Measurements from ENCODE around the gene AASDH.

DNA sequence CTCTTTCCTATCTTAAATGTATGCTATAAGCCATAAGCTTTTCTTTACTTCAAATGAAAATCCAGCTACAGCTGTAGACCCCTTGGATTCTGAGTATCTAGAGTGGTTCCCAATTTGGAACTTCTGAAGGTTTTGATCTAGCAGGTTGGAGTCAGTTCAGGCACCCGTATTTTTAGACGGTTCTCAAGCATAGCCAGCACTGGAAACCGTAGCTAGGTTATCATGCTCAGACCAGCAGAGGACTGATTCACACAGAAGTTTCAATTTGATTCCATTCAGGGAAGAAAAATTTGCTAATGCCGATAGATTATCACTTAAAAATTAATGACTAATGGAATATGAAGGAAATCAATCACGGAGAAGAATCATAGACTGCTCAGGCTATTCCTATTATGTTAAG, 36.9 kb upstream of the AASDH start:
- TF ChIP-seq, protein P1, sequence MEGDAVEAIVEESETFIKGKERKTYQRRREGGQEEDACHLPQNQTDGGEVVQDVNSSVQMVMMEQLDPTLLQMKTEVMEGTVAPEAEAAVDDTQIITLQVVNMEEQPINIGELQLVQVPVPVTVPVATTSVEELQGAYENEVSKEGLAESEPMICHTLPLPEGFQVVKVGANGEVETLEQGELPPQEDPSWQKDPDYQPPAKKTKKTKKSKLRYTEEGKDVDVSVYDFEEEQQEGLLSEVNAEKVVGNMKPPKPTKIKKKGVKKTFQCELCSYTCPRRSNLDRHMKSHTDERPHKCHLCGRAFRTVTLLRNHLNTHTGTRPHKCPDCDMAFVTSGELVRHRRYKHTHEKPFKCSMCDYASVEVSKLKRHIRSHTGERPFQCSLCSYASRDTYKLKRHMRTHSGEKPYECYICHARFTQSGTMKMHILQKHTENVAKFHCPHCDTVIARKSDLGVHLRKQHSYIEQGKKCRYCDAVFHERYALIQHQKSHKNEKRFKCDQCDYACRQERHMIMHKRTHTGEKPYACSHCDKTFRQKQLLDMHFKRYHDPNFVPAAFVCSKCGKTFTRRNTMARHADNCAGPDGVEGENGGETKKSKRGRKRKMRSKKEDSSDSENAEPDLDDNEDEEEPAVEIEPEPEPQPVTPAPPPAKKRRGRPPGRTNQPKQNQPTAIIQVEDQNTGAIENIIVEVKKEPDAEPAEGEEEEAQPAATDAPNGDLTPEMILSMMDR (conservative IDR thresholded peaks at IDR 0.05; ENCODE audit: low read depth, low read length) = no peak
- no peak for TF ChIP-seq MXI1 (IDR thresholded peaks at IDR 0.05; ENCODE audit: borderline replicate concordance, low read depth, low read length)
- no peak for TF ChIP-seq POLR2A (IDR thresholded peaks at IDR 0.05; ENCODE audit: low read depth, low read length)
- no peak for TF ChIP-seq RFX5 (IDR thresholded peaks at IDR 0.05; ENCODE audit: low read depth, low read length)
- TF ChIP-seq RAD21 (IDR thresholded peaks at IDR 0.05; ENCODE audit: low read length) = no peak
- no peak for TF ChIP-seq SMC3 (IDR thresholded peaks at IDR 0.05; ENCODE audit: low read depth, low read length)
- TF ChIP-seq, protein P2, sequence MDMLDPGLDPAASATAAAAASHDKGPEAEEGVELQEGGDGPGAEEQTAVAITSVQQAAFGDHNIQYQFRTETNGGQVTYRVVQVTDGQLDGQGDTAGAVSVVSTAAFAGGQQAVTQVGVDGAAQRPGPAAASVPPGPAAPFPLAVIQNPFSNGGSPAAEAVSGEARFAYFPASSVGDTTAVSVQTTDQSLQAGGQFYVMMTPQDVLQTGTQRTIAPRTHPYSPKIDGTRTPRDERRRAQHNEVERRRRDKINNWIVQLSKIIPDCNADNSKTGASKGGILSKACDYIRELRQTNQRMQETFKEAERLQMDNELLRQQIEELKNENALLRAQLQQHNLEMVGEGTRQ (IDR thresholded peaks at IDR 0.05; ENCODE audit: low read depth, low read length) = no peak
- no peak for TF ChIP-seq RCOR1 (IDR thresholded peaks at IDR 0.05; ENCODE audit: insufficient replicate concordance, low read length)
- no peak for TF ChIP-seq MAFK (IDR thresholded peaks at IDR 0.05; ENCODE audit: low read depth, low read length)

Data from IMR-90 (cell line).